Esophagus muscularis mucosa (tissue), 4 donors: ENCODE measurements around the gene CHL1. TPM values are rescaled to one million over a fixed set of nuclear protein-coding genes. Genes with fewer than 3 reads are reported as not detected.

ENCODE experiments used
- DNase-seq: peaks from one replicate; pipeline ENCODE4 v3.0.0-alpha.2; 2017; ENCODE audit errors: extremely low spot score
- H3K27ac ChIP-seq, 4 donors: fragments of 200-600 bp; sonication (generic); replicated peaks in 1 of 4; 1 replicate in 3 of 4; 2 replicates in 1 of 4; pipeline ENCODE4 v1.5.1; 2016 to 2019; ENCODE audit warnings: mild to moderate bottlenecking in 1 of 4
- H3K27me3 ChIP-seq, 4 donors: fragments of 200-600 bp; sonication (generic); one replicate each; pipeline versions ENCODE4 v1.5.1 to v1.6.0; 2016 to 2019
- H3K36me3 ChIP-seq, 4 donors: fragments of 200-600 bp; sonication (generic); one replicate each; pipeline ENCODE4 v1.5.1; 2016 to 2019
- H3K4me1 ChIP-seq, 4 donors: fragments of 200-600 bp; sonication (generic); one replicate each; pipeline ENCODE4 v1.5.1; 2016 to 2019
- H3K4me3 ChIP-seq, 4 donors: fragments of 200-600 bp; sonication (generic); 1 replicate in 2 of 4; 2 replicates in 2 of 4; pipeline ENCODE4 v1.5.1; 2016 to 2019; ENCODE audit warnings: mild to moderate bottlenecking in 4 of 4, moderate library complexity in 1 of 4
- H3K9me3 ChIP-seq, 4 donors: fragments of 200-600 bp; sonication (generic); 1 replicate in 3 of 4; 2 replicates in 1 of 4; pipeline ENCODE4 v1.5.1; 2016 to 2019
- CTCF ChIP-seq, 3 experiments: fragments of 200-600 bp in 2 of 3; fragments of 450-650 bp in 1 of 3; sonication (generic) in 2 of 3; IDR thresholded peaks; one replicate each; pipeline ENCODE4 v1.5.1; 2017 to 2019; ENCODE audit warnings: antibody characterized with exemption in 3 of 3, mild to moderate bottlenecking in 2 of 3, moderate library complexity in 1 of 3
- EP300 ChIP-seq: sonication (generic); formaldehyde crosslinking; IDR thresholded peaks from one replicate; pipeline ENCODE4 v1.6.1; 2017; ENCODE audit warnings: antibody characterized with exemption
- POLR2A ChIP-seq: fragments of 450-650 bp; IDR thresholded peaks from one replicate; pipeline ENCODE4 v1.6.1; 2017; ENCODE audit warnings: antibody characterized with exemption, moderate library complexity, mild to moderate bottlenecking, low read depth
- POLR2AphosphoS5 ChIP-seq, 2 donors: sonication (generic); formaldehyde crosslinking; IDR thresholded peaks; one replicate each; pipeline ENCODE4 v1.6.1; 2017; ENCODE audit warnings: antibody characterized with exemption in 2 of 2
- WGBS: methylation state at CpG from one replicate; pipeline ENCODE4 v1.1.5; 2018; 5-methylcytosine and 5-hydroxymethylcytosine counted together
- intact Hi-C: fragments of 100-400 bp; cut with DNase I; formaldehyde crosslinking; loops from one replicate; pipeline ENCODE4 v1.15.1; 2023
- total RNA-seq, 4 donors: library from RNA; depleted of rRNA; stranded (reverse); fragments of >200 nt; gene quantifications; one replicate each; pipeline versions ENCODE4 v1.1.0 to v1.2.1, GENCODE V29; 2016

CHL1 gene
- total RNA-seq, 4 donors from 2014 or later, result 33.0 to 49.1 (median 42.5) TPM

- intact Hi-C loops, result no loop called here
- H3K4me1 ChIP-seq, result no peaks in the 10 kb centered on the region
- no peak overlapping the region for H3K4me3 ChIP-seq
- no peaks in the 10 kb centered on the region for H3K9me3 ChIP-seq
- 71% methylated on average over 6 of the region's 6 CpGs for WGBS
- TF ChIP-seq EP300 (no peak), CTCF (IDR thresholded peaks at IDR 0.05) (no peak), POLR2AphosphoS5 (IDR thresholded peaks at IDR 0.05) (no peak), POLR2A (no peak)
- DNase-seq, result no peak
- no peak overlapping the region for H3K27ac ChIP-seq
- H3K36me3 ChIP-seq, result no peaks in the 10 kb centered on the region
- H3K27me3 ChIP-seq, result no peaks in the 10 kb centered on the region
Observed at GRCh38 chr3:229183-229661, 32.7 kb downstream of the CHL1 start.

- TF ChIP-seq EP300, result no peak
- no peak for TF ChIP-seq CTCF (IDR thresholded peaks at IDR 0.05)
- TF ChIP-seq POLR2A, result no peak
- TF ChIP-seq POLR2AphosphoS5 (IDR thresholded peaks at IDR 0.05), result no peak
- H3K9me3 ChIP-seq, result no peaks in the 10 kb centered on the region
- no peak overlapping the region for H3K27ac ChIP-seq
- WGBS, result 62% methylated on average over 4 of the region's 4 CpGs
- H3K36me3 ChIP-seq, result no peaks in the 10 kb centered on the region
- intact Hi-C loops, result no loop called here
- DNase-seq, result no peak
- no peaks in the 10 kb centered on the region for H3K27me3 ChIP-seq
- H3K4me3 ChIP-seq, result no peak overlapping the region
- H3K4me1 ChIP-seq, result no peaks in the 10 kb centered on the region
Observed at GRCh38 chr3:236881-237280, 40.3 kb downstream of the CHL1 start.

- 77% methylated on average over 3 of the region's 3 CpGs for WGBS
- Histone ChIP-seq H3K9me3 (no peaks in the 10 kb centered on the region), H3K4me3 (no peak overlapping the region), H3K27me3 (no peaks in the 10 kb centered on the region), H3K27ac (no peak overlapping the region), H3K36me3 (no peaks in the 10 kb centered on the region), H3K4me1 (no peaks in the 10 kb centered on the region)
- no peak for DNase-seq
- intact Hi-C loops, result no loop called here
- TF ChIP-seq CTCF (IDR thresholded peaks at IDR 0.05) (no peak), POLR2AphosphoS5 (IDR thresholded peaks at IDR 0.05) (no peak), EP300 (no peak), POLR2A (no peak)
Observed at GRCh38 chr3:242602-243355, 46.2 kb downstream of the CHL1 start.

GRCh38 chr3:243356-243725, 46.8 kb downstream of the CHL1 start:
- 37% methylated on average over 3 of the region's 3 CpGs for WGBS
- Histone ChIP-seq H3K4me3 (no peak overlapping the region), H3K9me3 (no peaks in the 10 kb centered on the region), H3K27me3 (no peaks in the 10 kb centered on the region), H3K27ac (no peak overlapping the region), H3K36me3 (no peaks in the 10 kb centered on the region), H3K4me1 (no peaks in the 10 kb centered on the region)
- TF ChIP-seq EP300 (no peak), CTCF (IDR thresholded peaks at IDR 0.05) (no peak), POLR2AphosphoS5 (IDR thresholded peaks at IDR 0.05) (no peak), POLR2A (no peak)
- no peak for DNase-seq
- intact Hi-C loops, result no loop called here

GRCh38 chr3:244041-244440, 47.5 kb downstream of the CHL1 start:
- no peak for TF ChIP-seq EP300
- no peak for TF ChIP-seq CTCF (IDR thresholded peaks at IDR 0.05)
- no peak for TF ChIP-seq POLR2A
- no peak for TF ChIP-seq POLR2AphosphoS5 (IDR thresholded peaks at IDR 0.05)
- WGBS, result 84% methylated on average over 9 of the region's 9 CpGs
- Histone ChIP-seq H3K4me1 (no peaks in the 10 kb centered on the region), H3K4me3 (no peak overlapping the region), H3K27ac (no peak overlapping the region), H3K27me3 (no peaks in the 10 kb centered on the region), H3K36me3 (no peaks in the 10 kb centered on the region), H3K9me3 (no peaks in the 10 kb centered on the region)
- DNase-seq, result no peak
- intact Hi-C loops, result no loop called here
